Measurements from ENCODE around the gene SLC6A8. TPM values are rescaled to one million over a fixed set of nuclear protein-coding genes. Genes with fewer than 3 reads are reported as not detected.
A peak's percentile ranks its signal among the peaks of the same experiment; 100 is the strongest.

Gene SLC6A8
- total and polyA plus RNA-seq, 2 donors (not counting 1 experiment from before 2014, with no cell fraction given), result 0.49 to 2.9 TPM

GRCh38 chrX:153724252-153725038, 36.7 kb downstream of the SLC6A8 start, which contains the start of the genes ABCD1 and BCAP31:
Gene ABCD1 (plus strand): TSS chrX:153724856. CDS start chrX:153725267, 411 bp downstream.
Gene BCAP31 (minus strand): TSS chrX:153724387. CDS start chrX:153723244, 1,143 bp downstream.
- peak within 1 kb of the TSS in 4 of 5 experiments; percentile 58 to 74 (median 64) for H3K4me3 ChIP-seq (ENCODE audit: control extremely low read depth in 1 of 5, extremely low read depth in 1 of 5, insufficient read depth in 1 of 5, low read depth in 2 of 5, low read length in 4 of 5)
- WGBS (ENCODE audit: insufficient coverage), result under 1% methylated on average over 40 of the region's 88 CpGs
- intact Hi-C loops (cut with micrococcal nuclease), result loop anchor here (1.0 to 2.0 kb wide), 3 partner anchors 70 to 200 kb away; partner anchors contain the start of genes CCNQ, IDH3G and SSR4
- peak within 1 kb of the TSS; percentile 71 for H3K9ac ChIP-seq (ENCODE audit: low read length)
- peaks cover 40% of the 10 kb centered on the region for H3K4me1 Mint-ChIP-seq
- H3K27me3 Mint-ChIP-seq, result no peaks in the 10 kb centered on the region
- ChIA-PET CTCF (interaction anchor here (0.5 to 0.6 kb wide), 2 partner anchors 256 to 766 kb away, joined by 3 to 4 read pairs; no protein-coding TSS in a partner anchor), POLR2A (interaction anchor here (0.6 to 1.1 kb wide), 3 partner anchors 10 to 243 kb away, joined by 3 to 4 read pairs (median 3); partner anchors contain the start of genes IDH3G and SSR4)
- H2AFZ ChIP-seq (ENCODE audit: insufficient read depth, low read depth, low read length, poor library complexity, severe bottlenecking), result peak within 1 kb of the TSS; percentile 64
- H3K27ac ChIP-seq (ENCODE audit: low read length in 2 of 2), result peak within 1 kb of the TSS; percentile 81 to 86
- H3K36me3 ChIP-seq (replicated peaks in 1 of 2; ENCODE audit: control extremely low read depth in 1 of 2, control insufficient read depth in 1 of 2, extremely low read depth in 1 of 2, insufficient read depth in 2 of 2, low read length in 1 of 2), result peaks cover 0 to 21% of the 10 kb centered on the region in 2 experiments
- H3K27me3 ChIP-seq (replicated peaks in 1 of 4; ENCODE audit: control extremely low read depth in 1 of 4, control insufficient read depth in 3 of 4, insufficient read depth in 4 of 4, low read length in 3 of 4), result no peaks in the 10 kb centered on the region
- H3K9me3 ChIP-seq (ENCODE audit: control extremely low read depth in 1 of 3, control insufficient read depth in 2 of 3, insufficient read depth in 1 of 3, low read length in 2 of 3), result no peaks in the 10 kb centered on the region
- no peaks in the 10 kb centered on the region for H3K9me3 Mint-ChIP-seq (ENCODE audit: insufficient read depth)
- peak within 1 kb of the TSS; percentile 92 for H3K27ac Mint-ChIP-seq
- peak within 1 kb of the TSS; percentile 75 for H3K4me2 ChIP-seq (replicated peaks; ENCODE audit: low read depth, low read length, poor library complexity, severe bottlenecking)
- TF ChIP-seq EZH2 (IDR thresholded peaks at IDR 0.05; ENCODE audit: borderline replicate concordance, insufficient read depth, low read depth, low read length, poor library complexity, severe bottlenecking), result no peak
- TF ChIP-seq, protein P1, sequence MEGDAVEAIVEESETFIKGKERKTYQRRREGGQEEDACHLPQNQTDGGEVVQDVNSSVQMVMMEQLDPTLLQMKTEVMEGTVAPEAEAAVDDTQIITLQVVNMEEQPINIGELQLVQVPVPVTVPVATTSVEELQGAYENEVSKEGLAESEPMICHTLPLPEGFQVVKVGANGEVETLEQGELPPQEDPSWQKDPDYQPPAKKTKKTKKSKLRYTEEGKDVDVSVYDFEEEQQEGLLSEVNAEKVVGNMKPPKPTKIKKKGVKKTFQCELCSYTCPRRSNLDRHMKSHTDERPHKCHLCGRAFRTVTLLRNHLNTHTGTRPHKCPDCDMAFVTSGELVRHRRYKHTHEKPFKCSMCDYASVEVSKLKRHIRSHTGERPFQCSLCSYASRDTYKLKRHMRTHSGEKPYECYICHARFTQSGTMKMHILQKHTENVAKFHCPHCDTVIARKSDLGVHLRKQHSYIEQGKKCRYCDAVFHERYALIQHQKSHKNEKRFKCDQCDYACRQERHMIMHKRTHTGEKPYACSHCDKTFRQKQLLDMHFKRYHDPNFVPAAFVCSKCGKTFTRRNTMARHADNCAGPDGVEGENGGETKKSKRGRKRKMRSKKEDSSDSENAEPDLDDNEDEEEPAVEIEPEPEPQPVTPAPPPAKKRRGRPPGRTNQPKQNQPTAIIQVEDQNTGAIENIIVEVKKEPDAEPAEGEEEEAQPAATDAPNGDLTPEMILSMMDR (IDR thresholded peaks at IDR 0.05), result no peak
- peaks cover 37 to 42% of the 10 kb centered on the region in 2 donors for H3K4me1 ChIP-seq (ENCODE audit: control insufficient read depth in 2 of 2, insufficient read depth in 2 of 2, low read length in 2 of 2)
- peak; percentile 93 for DNase-seq
- H3K79me2 ChIP-seq (ENCODE audit: control insufficient read depth, insufficient read depth, low read length), result peaks cover 67% of the 10 kb centered on the region
- peak within 1 kb of the TSS; percentile 88 for H3K4me3 Mint-ChIP-seq
- ATAC-seq (ENCODE audit: low read depth), result peak; percentile 72
- peaks cover 29% of the 10 kb centered on the region for H4K20me1 ChIP-seq (ENCODE audit: control insufficient read depth, insufficient read depth, low read length, poor library complexity, severe bottlenecking)

Measured in B cell (primary cell).